BLaER1 treated with 17β-estradiol and CSF1 and Interleukin-3, amounts not matched to agents 10 nM and 100 nM (cell line): ENCODE results near the gene RAB34.
"Not testable (repeated sequence)": the region's sequence is repeated elsewhere in the genome, so short reads cannot be mapped to it uniquely, and the experiment has no call there.

ENCODE experiments used
- H3K27ac ChIP-seq, 11 experiments: shearing (Covaris generic); formaldehyde crosslinking; 2 replicates each; pipeline ENCODE4 v1.8.1; 2022
- H3K27me3 ChIP-seq, 11 experiments: shearing (Covaris generic); formaldehyde crosslinking; 2 replicates each; pipeline ENCODE4 v1.8.1; 2022
- H3K36me3 ChIP-seq, 11 experiments: shearing (Covaris generic); formaldehyde crosslinking; 2 replicates each; pipeline ENCODE4 v1.8.1; 2022
- H3K4me1 ChIP-seq, 10 experiments: shearing (Covaris generic); formaldehyde crosslinking; 2 replicates each; pipeline ENCODE4 v1.8.1; 2022
- H3K4me2 ChIP-seq, 11 experiments: shearing (Covaris generic); formaldehyde crosslinking; 2 replicates each; pipeline ENCODE4 v1.8.1; 2022
- H3K4me3 ChIP-seq, 10 experiments: shearing (Covaris generic); formaldehyde crosslinking; 2 replicates each; pipeline ENCODE4 v1.8.1; 2022
- H3K9ac ChIP-seq, 11 experiments: shearing (Covaris generic); formaldehyde crosslinking; 2 replicates each; pipeline ENCODE4 v1.8.1; 2022
- H3K9me3 ChIP-seq, 11 experiments: shearing (Covaris generic); formaldehyde crosslinking; replicated peaks in 1 of 11; 2 replicates each; pipeline ENCODE4 v1.8.1; 2022
- H4K20me1 ChIP-seq, 11 experiments: shearing (Covaris generic); formaldehyde crosslinking; 2 replicates each; pipeline ENCODE4 v1.8.1; 2022
- Cebpa-rat ChIP-seq, 11 experiments: shearing (Covaris generic); IDR thresholded peaks; 2 replicates each; pipeline ENCODE4 v1.8.1; 2022

RAB34 gene

GRCh38 chr17:28722417-28723158, 4.9 kb upstream of the RAB34 start:
- Histone ChIP-seq H3K36me3 (peaks cover 41 to 48% (median 45%) of the 10 kb centered on the region in 11 experiments), H3K4me3 (peak overlapping the region; percentile 71 to 97 (median 86); a peak in 19 of 20 replicates), H3K4me2 (peak overlapping the region; percentile 90 to 100 (median 100)), H3K9me3 (no peaks in the 10 kb centered on the region), H3K4me1 (peaks cover 63 to 67% (median 65%) of the 10 kb centered on the region in 10 experiments), H3K9ac (peak overlapping the region; percentile 83 to 99 (median 96)), H4K20me1 (peaks cover 43 to 59% (median 54%) of the 10 kb centered on the region in 11 experiments), H3K27ac (peak overlapping the region in 9 of 11 experiments; percentile 25 to 99 (median 97); a peak in 15 of 22 replicates), H3K27me3 (no peaks in the 10 kb centered on the region)
- TF ChIP-seq Cebpa-rat (IDR thresholded peaks at IDR 0.05), result no peak

DNA sequence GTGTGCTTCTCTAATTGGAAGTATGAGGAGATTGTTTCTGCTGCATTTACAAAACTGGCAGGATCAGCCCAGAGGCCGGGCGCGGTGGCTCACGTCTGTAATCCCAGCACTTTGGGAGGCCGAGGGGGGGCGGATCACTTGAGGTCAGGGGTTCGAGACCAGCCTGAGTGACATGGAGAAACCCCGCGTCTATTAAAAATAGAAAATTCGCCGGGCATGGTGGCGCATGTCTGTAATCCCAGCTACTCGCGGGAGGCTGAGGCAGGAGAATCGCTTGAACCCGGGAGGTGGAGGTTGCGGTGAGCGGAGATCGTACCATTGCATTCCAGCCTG, 3.3 kb upstream of the RAB34 start:
- H3K4me1 ChIP-seq, result peaks cover 66 to 72% (median 70%) of the 10 kb centered on the region in 10 experiments
- H3K9ac ChIP-seq, result peak overlapping the region; percentile 83 to 99 (median 96)
- H3K4me2 ChIP-seq, result peak overlapping the region; percentile 90 to 100 (median 100)
- not testable (repeated sequence) for H3K27me3 ChIP-seq, H3K9me3 ChIP-seq
- peaks cover 41 to 50% (median 47%) of the 10 kb centered on the region in 11 experiments for H3K36me3 ChIP-seq
- peak overlapping the region; percentile 71 to 97 (median 86) for H3K4me3 ChIP-seq
- peak overlapping the region; percentile 86 to 99 (median 96); a peak in 21 of 22 replicates for H3K27ac ChIP-seq
- H4K20me1 ChIP-seq, result peaks cover 44 to 69% (median 62%) of the 10 kb centered on the region in 11 experiments

DNA sequence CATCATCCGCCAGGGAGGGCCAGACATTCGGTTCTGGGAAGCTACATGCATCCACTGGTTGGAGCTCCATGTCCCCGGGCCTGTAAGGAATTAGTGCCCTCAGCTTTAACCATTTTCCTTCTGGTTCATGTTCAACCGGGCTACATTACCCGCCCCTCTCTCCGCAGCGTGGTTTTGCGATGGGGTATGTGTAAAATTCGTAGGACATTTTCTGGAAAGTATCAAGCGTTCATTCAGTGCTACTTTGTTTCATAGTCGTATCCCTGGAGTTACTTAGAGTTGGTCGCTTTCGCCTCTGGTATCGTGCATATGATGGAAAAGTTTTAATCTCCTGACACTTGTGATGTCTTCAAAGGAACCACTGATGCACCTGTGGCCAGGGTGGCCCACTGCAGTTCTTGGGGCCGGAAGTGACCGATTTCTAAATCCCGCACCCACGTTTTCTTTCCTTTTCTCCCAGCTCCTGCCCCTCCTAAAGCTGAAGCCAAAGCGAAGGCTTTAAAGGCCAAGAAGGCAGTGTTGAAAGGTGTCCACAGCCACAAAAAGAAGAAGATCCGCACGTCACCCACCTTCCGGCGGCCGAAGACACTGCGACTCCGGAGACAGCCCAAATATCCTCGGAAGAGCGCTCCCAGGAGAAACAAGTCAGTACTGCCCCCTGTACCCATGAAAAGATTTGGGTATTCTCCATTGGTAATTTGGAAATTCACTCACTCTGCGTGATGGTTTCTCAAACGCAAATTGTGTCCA, 2.8 kb upstream of the RAB34 start:
- Histone ChIP-seq H3K4me2 (peak overlapping the region; percentile 90 to 100 (median 100)), H3K9ac (peak overlapping the region; percentile 83 to 99 (median 96)), H3K9me3 (no peaks in the 10 kb centered on the region), H3K4me1 (peaks cover 67 to 72% (median 71%) of the 10 kb centered on the region in 10 experiments), H3K27me3 (no peaks in the 10 kb centered on the region), H4K20me1 (peaks cover 44 to 71% (median 63%) of the 10 kb centered on the region in 11 experiments), H3K27ac (peak overlapping the region; percentile 86 to 99 (median 96)), H3K4me3 (peak overlapping the region; percentile 71 to 97 (median 86)), H3K36me3 (peaks cover 45 to 55% (median 52%) of the 10 kb centered on the region in 11 experiments)
- TF ChIP-seq Cebpa-rat (IDR thresholded peaks at IDR 0.05), result no peak

DNA sequence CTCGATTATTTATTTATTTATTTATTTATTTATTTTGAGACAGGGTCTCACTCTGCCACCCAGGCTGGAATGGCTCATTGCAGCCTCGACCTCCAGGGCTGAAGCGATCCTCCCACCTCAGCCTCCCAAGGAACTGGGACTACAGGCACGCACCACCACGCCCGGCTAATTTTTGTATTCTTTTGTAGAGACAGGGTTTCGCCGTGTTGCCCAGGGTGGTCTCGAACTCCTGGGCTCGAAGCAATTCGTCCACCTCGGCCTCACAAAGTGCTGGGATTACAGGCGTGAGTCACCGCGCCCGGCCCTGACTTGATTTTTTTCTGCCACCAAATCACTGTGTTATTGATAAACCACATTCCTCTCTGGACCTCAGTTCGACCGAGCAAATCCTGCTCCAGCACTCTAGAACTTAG, 1.4 kb upstream of the RAB34 start:
- H4K20me1 ChIP-seq, result peaks cover 34 to 68% (median 57%) of the 10 kb centered on the region in 11 experiments
- peak overlapping the region; percentile 86 to 99 (median 96) for H3K27ac ChIP-seq
- H3K36me3 ChIP-seq, result peaks cover 50 to 61% (median 56%) of the 10 kb centered on the region in 11 experiments

GRCh38 chr17:28718333-28719020, 809 bp upstream of the RAB34 start:
- Histone ChIP-seq H4K20me1 (peaks cover 28 to 65% (median 52%) of the 10 kb centered on the region in 11 experiments), H3K36me3 (peaks cover 48 to 61% (median 56%) of the 10 kb centered on the region in 11 experiments), H3K27ac (peak overlapping the region; percentile 86 to 99 (median 96)), H3K27me3 (no peaks in the 10 kb centered on the region), H3K4me1 (peaks cover 49 to 64% (median 57%) of the 10 kb centered on the region in 10 experiments), H3K4me2 (peak overlapping the region; percentile 83 to 99 (median 97)), H3K9me3 (no peaks in the 10 kb centered on the region), H3K4me3 (peak overlapping the region; percentile 71 to 97 (median 86)), H3K9ac (peak overlapping the region; percentile 83 to 99 (median 96))
- TF ChIP-seq Cebpa-rat (IDR thresholded peaks at IDR 0.05), result no peak

More for the DNA sequence above, 1.4 kb upstream of the RAB34 start:
- Histone ChIP-seq H3K27me3 (no peaks in the 10 kb centered on the region), H3K9me3 (no peaks in the 10 kb centered on the region), H3K4me3 (peak overlapping the region; percentile 71 to 97 (median 86)), H3K9ac (peak overlapping the region; percentile 83 to 99 (median 96); a peak in 21 of 22 replicates), H3K4me2 (peak overlapping the region; percentile 83 to 99 (median 97)), H3K4me1 (peaks cover 55 to 67% (median 61%) of the 10 kb centered on the region in 10 experiments)
- TF ChIP-seq Cebpa-rat (IDR thresholded peaks at IDR 0.05), result no peak

DNA sequence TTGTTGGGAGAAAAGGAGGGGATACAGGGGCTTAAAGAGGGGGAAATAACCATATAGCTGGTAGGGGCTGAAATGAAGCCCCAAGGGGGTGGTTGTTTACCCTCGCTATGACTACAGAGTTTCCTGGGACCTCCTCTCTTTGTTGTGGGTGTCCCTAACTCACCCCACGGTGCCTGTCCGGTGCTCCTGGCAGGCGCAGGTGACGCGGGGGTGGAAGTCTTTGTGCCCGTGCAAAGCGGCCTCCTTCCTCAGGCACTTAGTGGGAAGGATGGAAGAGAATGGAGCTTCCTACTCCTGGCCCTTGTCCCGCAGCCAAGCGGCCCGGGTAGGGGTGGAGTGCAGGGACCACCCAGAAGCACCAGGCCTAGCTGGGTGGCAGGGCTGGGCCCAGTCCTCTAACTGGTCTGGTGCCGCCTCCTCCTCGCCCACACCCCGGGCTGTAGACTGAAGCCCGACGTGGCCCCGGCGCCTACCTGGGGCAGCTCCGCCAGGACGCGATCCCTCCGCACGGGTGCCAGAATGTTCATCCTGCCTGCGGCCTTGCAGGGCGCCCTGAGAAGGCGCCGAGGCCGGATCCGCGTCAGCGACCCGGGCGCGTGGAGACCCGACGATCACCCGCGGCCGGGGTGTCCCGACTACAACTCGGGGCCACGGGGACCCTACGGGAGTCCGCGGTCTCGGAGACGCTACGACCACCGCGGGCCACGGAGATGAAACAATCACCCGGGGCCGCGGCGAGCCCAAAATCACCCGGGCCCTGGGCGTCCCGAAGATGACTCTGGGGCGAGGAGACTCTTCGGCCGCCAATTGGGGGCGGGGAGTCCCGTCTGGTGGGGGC, 709 bp downstream of the RAB34 start:
- H4K20me1 ChIP-seq, result peaks cover 13 to 57% (median 36%) of the 10 kb centered on the region in 11 experiments; a peak in 21 of 22 replicates
- no peak for TF ChIP-seq Cebpa-rat (IDR thresholded peaks at IDR 0.05)
- peak overlapping the region; percentile 83 to 99 (median 96) for H3K9ac ChIP-seq
- H3K27me3 ChIP-seq, result no peaks in the 10 kb centered on the region
- H3K36me3 ChIP-seq, result peaks cover 34 to 55% (median 47%) of the 10 kb centered on the region in 11 experiments
- H3K27ac ChIP-seq, result peak overlapping the region; percentile 86 to 99 (median 96)
- peak overlapping the region; percentile 83 to 99 (median 97) for H3K4me2 ChIP-seq
- H3K4me1 ChIP-seq, result peaks cover 47 to 63% (median 55%) of the 10 kb centered on the region in 10 experiments
- no peaks in the 10 kb centered on the region for H3K9me3 ChIP-seq
- peak overlapping the region; percentile 71 to 97 (median 86) for H3K4me3 ChIP-seq

DNA sequence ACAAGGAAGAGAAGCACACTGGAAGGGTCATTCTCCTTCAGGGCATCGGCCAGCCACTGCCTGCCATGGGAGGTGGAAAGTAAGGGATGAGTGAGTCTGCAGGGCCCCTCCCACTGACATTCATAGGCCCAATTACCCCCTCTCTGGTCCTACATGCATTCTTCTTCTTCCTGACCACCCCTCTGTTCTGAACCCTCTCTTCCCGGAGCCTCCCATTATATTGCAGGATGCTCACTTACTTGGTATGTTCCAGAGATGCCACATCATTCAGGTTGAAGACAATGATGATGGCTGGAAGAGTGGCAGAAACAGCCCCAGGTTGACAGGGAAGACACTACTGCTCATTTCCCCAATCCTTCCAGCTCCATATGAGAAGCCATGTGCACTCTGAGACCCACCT, 2.5 kb downstream of the RAB34 start:
- Histone ChIP-seq H3K9ac (peak overlapping the region in 4 of 11 experiments; percentile 41 to 99 (median 97); a peak in 3 of 22 replicates), H3K27me3 (no peaks in the 10 kb centered on the region), H3K4me2 (peak overlapping the region in 10 of 11 experiments; percentile 2 to 99 (median 98); a peak in 14 of 22 replicates), H3K9me3 (no peaks in the 10 kb centered on the region), H3K36me3 (peaks cover 20 to 38% (median 33%) of the 10 kb centered on the region in 11 experiments), H3K4me3 (peak overlapping the region in 1 of 10 experiments; percentile 94; a peak in 1 of 20 replicates), H3K4me1 (peaks cover 48 to 65% (median 55%) of the 10 kb centered on the region in 10 experiments), H3K27ac (0 out of 22 replicates have a peak overlapping the region, but pooled peaks of 1 of the 11 experiments have one; percentile 21), H4K20me1 (peaks cover 0 to 40% (median 19%) of the 10 kb centered on the region in 11 experiments; a peak in 14 of 22 replicates)
- TF ChIP-seq Cebpa-rat (IDR thresholded peaks at IDR 0.05), result no peak
